Measurements from ENCODE around the gene ANTXR1. TPM values are rescaled to one million over a fixed set of nuclear protein-coding genes. Genes with fewer than 3 reads are reported as not detected.

The ANTXR1 gene
- polyA plus RNA-seq, 3 donors, result 66.3 to 81.0 (median 70.8) TPM

DNA sequence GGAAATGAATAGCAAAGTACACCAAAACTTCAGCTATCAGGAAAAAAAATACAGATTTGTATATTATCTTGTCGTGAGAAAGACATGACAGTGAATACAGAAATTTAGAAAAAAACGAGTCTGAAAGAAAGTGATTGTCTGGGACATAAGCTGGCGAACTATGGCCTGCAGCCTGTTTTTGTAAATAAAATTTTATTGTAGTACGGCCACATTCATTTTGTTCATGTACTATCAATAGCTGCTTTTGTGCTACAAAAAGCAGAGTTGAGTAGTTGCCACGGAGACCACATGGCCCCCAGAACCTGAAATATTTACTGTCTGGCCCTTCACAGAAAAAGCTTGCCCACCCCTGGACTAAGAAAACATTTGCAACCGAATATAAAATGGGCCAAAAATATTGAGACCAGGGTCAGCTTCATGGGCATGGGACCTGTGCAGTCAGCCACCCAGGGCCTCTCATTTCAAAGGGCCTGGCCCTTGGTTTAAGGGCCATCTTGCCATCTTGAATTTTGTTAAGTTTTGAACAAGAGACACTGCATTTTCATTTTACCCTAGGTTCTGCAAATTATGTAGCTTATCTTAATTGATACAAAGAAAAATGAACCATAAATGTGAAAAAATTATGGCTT is 17.9 kb downstream of the ANTXR1 start:
- no peak for DNase-seq

DNA sequence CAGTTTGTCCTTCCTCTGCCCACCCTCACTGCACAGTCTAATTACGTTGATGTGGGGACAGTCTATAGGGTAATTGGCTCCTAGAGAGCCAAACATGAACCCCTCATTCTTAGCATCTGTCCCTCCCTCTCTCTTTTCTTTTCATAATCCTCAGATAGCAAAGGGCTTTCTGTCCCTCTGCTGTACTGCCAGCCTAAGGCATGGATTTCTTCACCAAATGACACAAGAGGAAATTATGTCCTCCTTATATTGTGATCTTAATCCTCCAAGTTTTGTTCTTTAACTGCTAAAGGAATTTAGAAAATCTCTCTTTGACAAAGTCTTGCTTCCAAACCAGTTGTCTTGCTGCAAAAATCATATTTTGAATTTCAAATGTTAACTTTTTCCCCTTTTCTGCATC is 18.5 kb downstream of the ANTXR1 start:
- DNase-seq, result no peak

DNA sequence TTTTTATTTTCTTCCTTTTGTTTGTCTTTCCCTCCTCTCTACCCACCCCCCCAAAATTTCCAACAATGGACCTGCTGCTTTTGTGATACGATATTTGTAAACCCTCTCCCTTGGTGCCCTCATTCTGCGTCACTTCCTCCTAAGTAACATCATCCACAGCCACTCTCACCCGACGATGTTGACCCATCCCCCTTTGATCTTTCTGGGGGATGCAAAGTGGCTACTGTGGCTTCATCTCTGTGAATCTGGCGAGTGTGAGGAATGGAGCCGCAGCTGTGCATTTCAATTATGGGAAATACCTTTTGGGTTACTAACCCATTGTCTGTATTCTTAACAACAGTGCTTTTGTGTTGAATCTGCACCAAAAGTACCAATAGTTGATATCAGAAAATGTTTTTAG is 19.4 kb downstream of the ANTXR1 start:
- no peak for DNase-seq

DNA sequence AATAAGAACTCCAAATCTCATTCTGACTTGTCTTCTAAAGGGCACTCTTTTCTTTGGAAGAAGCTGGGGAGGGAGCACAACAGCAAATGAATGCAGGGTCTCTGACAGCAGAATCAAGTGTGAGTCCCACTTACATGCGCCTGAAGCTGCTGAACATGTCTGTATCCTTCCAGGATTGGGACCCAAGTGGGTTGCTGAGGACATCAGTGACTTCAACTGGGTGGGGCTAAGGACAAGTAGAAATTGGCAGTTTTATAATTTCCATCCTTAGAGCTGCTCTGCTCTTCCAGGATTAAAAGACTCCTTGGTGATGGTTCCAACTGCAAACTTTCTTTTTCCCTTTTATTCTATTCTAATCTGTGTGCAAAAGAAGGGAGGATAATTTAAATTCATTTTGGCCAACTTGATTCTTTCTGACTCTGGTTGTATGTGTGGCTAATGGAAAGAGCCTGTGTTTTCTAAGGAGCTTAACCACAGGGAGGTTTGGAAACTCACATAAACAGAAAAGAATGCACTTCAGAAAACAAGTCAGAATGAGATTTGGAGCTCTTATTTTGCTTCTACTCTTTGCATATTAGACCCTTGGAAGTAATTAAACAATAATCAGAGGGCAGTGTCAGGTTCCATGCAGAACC is 20.6 kb downstream of the ANTXR1 start:
- no peak for DNase-seq

DNA sequence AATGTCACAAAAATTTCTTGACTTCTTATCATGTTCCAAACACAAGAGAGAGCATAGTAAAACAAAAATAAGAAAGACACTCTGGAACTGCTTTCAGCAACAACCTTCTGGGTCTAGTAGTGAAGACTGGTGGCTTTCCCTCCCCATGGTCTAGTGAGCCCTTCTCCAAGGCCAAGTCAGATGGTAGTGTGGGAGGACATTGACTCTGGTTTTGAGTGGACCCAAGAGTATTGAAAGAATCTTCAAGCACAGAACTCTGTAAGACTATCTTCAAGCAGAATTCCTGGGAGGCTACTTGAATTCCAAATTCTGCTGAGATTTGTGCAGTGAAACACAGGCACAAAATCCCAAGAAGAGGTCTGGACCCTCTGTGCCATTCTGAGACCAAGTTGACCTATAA is 21.1 kb downstream of the ANTXR1 start:
- DNase-seq, result no peak

DNA sequence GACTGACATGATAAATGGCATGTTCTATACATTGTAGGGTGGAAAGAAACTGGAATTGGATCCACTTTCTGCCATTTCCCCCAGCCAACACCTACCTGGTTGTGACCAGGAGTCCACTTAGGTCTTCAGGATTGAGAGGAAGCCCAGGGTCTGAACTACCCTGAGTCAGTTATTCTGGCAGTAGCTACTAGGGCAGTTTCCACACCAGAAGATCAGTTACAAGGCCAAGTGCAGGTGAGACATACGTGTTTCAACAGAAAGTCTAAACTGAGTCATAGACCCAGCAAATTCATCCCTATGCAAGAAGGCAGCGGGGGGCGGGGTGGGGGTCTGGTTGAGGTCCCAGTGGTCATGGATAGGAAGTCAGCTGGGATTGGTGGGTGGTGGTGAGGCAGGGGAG is 21.9 kb downstream of the ANTXR1 start:
- DNase-seq, result no peak

DNA sequence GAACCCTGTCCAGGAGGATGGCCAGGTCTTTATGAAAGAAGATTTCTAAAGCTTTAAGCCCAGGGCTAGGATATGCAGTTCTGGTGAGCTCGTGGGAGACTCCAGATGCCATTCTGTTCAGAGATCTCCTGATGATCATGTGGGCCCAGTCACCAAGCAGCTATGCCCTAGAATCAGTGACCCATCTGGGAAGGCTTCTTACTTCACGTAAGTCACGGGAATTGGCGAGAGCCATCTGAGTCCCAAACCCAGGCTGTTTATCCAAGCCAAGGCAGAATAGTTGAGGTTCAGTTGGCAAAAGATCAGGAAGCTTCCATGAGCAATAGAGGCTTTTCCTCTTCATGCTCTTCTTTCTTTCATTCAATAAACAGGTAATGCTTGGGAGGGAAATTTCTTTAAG is 23.9 kb downstream of the ANTXR1 start:
- no peak for DNase-seq

DNA sequence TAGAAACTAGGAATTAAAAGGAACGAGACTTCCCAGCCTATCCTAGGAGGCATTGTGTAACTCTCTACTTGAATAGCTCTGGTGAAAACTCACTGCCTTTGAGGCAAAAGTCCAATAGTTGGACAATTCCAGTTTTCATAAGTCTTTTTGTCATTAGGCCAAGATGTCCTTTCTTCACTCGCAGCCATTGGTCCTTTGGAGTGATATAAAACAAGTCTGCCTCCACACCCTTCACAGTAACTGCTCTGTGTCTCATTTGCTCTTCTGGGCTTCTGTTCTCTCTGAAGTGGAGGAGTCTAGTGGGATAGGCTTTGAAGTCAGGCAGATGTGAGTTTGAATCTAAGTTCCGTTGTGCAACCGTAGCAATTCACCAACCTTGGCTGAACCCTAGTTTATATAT is 28.2 kb downstream of the ANTXR1 start:
- no peak for DNase-seq

DNA sequence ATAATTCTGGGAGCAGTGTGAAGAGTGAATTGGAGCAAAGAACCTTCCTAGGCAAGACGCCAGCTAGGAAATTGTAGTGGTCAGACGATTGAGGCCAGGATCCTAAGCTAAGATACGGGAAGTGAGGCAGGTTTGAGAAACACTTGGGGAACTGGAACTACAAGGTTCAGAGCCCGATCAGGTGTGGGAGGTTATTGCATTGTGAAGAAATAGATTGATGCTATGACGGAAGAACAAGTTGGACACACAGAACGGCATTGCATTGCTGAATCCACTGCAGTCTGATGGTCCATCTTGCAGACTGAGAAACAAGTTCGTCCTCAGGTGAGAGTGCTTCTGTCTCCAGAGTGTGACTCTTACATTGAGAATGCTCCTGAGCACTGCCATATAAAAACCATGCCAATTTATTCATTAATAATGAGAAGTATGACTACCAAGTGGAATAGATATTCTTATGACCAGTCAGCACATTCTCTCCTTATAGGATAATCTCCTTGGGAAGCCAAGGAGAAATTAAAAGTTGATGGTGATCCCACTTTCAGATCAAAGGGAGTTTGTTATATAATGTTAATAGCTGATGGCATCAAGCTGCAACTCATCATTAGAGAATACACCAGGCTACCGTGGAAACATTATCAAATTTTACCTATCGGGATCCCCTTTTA is 30.9 kb downstream of the ANTXR1 start:
- DNase-seq, result no peak

DNA sequence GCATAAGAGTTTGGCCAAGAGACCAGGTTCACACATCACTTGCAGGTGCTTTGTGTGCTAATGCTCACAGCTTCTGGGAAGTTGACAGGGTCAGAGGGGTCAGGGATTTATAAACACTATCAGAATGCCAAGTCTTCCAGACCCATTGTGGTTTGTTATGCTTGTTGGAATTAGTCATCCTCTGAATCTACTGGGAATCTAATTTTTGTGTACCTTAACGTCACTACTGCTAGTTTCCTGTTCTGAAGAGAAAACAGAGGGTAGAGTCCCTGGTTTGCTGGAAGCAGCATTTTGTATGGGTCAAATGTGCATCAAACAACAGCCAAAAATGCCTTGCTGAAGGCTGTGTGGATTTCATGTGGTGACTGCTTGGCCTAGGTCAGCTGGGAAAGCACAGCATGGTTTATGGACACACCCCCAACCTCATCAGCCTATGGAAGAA is 33.3 kb downstream of the ANTXR1 start:
- no peak for DNase-seq

DNA sequence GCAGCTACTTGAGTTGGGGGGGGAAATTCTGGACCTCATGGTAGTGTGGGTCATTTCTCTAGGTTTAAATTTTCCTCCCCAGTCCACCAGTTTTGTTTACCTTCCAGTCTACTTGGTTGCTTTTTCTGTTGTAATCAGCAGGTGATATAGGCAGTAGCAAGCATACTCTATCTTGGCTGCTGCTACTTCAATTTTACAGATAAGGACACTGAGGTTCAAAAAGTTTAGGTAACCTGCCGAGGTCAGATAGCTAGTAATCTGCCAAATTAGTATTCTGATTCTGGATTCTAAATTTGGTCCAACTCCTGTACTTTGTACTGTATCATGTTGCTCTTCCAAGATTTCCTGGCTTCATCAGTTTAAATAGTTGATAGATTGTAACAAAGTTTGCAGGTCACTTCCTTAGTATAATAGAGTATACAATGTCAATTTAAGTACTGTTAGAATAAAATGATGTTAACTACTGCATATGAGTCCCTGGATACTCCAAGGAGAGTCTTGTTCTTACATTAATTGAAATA is 34.7 kb downstream of the ANTXR1 start:
- DNase-seq, result no peak

DNA sequence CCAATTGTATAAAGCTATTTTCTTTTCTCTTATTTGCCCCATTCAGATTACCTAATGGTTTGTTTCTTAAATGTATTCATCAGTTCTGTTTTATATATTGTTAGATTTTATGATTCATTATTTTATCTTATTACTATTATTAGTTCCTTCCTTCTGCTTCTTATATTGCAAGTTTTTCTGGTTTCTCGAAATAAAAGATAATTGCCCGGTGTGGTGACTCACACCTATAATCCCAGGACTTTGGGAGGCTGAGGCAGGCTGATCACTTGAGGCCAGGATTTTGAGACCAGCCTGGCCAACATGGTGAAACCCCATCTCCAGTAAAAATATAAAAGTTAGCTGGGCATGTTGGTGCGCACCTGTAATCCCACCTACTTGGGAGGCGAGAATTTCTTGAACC is 37.8 kb downstream of the ANTXR1 start:
- DNase-seq, result no peak

DNA sequence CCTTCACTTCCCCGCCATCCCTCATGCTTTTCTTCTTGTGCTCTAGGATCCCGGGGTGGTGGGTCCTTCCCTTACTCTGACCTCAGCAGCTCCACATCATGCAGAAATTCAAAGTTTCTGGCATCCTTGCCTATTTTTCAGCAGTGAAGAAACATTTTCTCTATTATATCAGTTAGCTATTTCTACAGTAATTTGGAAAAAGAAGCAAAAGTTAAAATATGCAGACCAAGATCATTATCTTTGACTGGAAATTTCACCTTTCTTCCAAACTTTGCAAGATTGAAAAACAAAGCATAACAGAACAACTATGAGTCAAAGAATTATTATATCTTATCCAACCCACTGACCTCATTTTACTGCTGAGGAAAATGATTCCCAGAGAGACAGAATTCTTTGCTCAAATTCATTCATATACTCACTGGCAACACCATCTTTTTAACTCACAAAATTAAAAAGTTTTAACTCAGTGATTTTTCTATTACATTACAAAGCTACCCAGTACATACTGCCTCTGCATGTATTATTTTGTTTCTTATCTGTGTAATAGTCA is 40.5 kb downstream of the ANTXR1 start:
- no peak for DNase-seq

DNA sequence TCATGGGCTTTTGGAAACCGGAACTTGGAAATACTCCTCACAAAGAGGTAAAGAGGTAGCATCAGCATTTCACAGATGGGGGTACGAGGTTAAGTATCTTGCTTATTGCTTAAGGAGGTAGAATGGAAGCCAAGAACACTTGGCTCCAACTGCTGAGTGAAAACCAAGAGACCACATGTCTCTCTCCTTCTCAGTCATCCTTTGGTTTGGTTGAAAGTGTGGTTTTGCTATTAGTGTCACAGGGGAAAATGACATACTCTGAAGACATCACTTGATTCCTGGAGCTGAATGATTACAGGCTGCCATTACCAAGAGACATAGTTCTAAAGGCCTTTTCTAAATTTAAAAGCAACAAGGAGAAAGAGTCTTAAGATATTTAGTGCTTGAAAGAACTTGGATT is 41.5 kb downstream of the ANTXR1 start:
- DNase-seq, result no peak

DNA sequence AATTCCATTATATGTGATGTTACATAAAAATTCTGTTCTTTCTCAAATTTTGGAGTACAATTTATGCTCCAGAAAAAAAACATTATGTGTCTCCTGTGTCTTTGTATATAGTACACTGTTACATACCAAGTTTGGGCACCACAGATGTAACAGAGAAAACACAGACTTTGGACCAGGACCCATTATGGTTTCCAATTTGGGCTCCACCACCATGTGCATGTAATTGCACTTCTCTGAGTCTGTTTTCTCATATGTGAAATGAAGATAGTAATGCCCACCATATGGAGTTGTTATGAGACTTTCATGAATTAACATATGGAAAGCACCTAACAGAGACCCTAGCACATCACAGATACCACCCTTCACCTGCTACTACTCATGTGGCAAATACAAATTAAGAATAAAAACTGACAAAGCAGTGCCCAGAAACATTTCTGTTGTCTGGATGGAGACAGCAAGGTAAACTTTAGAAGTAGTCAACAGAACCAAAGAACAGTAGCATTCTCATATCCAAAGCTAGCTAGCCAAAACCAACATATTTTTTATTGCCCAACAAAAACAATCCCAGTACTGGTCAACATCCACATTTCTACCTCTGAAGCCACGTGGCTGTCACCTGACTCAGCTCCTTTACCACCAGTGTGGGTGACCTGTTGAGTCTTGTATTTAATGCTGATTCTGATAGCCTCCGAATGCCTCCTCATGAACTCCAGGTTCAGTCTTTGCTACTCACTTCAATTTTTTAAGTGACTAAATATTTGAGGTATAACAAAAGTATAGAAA is 42.9 kb downstream of the ANTXR1 start:
- no peak for DNase-seq

DNA sequence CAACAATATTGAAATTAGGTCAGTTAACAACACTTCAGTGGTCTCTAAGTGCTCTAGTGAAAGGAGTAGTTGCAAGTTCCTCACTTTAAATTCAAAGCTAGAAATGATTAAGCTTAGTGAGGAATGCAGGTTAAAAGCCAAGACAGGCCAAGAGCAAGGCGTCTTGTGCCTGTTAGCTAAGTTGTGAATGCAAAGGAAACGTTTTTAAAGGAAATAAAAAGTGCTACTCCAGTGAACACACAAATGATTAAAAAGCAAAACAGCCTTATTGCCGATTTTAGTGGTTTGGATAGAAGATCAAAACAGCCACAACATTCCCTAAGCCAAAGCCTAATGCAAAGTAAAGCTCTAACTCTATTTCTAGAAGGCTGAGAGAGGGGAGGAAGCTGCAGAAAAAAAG is 44.7 kb downstream of the ANTXR1 start:
- peak; percentile 4 for DNase-seq

DNA sequence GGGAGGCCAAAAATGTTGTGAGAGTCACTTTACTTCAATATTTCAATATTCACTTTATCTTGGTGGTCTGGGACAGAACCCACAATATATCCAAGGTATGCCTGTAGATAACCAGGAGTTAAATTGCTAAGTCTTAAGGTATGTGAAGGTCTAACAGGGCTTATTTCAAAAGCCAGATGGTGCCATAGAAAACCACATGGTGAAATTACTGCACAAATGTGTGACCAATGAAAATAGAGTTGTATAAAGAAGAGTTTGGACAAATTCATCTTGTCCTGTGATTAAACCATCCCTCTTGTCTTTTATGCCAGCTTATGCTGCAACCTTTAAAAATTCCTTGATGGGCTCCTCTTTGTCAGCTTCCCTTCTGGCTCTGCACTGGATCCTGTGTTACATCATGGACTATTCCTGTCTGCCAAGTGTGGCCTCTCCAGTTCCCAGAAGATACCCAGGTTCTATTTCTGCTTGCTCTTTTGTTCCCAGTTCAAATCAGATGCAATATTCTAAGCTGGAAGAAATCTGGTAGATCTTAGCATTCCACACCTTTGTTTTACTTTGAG is 46.8 kb downstream of the ANTXR1 start:
- no peak for DNase-seq

DNA sequence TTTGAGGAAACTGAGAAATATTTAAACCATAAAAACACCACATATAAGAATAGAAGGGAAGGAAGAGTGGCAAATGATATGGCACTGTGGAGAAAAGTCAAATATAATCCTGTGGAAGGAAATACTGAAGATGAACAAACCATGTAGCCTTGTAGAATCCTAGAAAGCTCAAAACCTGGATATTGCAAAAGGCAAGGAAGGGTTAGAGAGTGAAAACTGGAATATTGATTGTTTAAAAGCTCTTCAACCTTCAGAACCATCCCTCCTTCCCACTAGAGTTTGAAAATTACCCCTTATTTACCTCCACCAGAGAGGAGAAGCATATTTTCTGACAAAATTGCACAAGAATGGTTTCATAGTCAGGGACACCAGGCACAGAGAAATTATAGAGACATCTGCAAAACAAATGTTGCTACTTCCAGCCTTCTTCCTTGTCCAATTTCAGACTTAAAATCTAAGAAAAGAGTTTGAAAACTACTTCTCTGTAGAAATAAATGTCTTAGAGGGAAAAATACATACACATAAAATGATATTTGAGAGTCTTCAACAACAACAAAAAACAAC is 48.0 kb downstream of the ANTXR1 start:
- no peak for DNase-seq

DNA sequence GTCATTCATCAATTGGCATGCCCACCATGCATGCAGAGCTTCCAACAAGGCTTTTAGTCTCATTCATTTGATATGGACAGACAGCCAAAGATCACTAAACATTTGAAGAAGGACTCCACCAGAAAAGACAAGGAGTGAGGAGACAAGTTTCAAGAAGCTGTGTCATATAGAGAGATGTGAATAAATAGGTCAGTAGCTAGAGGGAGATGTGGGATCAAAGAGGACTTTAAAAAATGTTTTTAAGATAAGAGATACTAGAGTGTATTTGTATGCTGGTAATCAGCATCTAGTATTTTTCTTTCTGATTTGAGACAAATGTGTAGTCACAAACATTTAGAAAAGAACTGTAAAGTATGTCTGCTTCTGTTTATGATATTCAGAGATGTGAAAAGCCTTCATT is 48.5 kb downstream of the ANTXR1 start:
- DNase-seq, result no peak

DNA sequence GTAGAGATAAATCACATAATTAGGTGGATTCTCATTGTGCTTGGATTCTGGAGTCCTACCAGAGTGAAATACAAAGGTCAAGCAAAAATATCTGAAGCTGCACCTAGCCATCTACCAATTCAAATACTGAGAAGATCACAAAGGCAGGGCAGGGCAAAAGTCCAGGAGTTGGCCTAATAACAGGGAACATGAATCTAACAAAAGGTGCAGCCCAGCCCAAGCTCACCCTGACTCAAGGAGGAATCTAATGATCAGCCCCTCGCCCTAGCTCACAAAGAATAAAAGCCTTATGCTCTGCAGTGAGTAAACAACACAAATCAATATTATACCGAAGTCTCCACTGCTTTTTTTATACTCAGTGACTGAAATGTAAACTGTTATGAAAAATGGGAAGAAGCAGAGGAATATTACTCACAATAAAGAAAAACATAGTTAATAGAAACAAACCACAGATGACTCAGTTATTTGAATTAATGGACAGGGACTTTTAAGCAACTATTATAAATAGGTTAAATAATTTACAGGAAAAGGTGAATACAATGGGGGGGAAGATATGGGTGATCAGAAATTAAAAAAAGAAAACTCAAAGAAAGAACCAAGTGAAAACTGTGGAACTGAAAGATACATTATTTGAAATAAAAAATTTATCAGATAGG is 49.5 kb downstream of the ANTXR1 start:
- DNase-seq, result no peak

All from renal pelvis (tissue), 4 donors.